Activated CD8-positive, alpha-beta memory T cell treated with anti-CD3 and anti-CD28 coated beads, Interleukin-2, amount 50 U/mL, for 4 hours (primary cell): ENCODE results near the gene PLEK.
"Not testable (repeated sequence)": the region's sequence is repeated elsewhere in the genome, so short reads cannot be mapped to it uniquely, and the experiment has no call there.

ENCODE experiments used
- DNase-seq: peaks from one replicate; pipeline ENCODE4 v3.0.0-alpha.2; 2020

PLEK gene

DNA sequence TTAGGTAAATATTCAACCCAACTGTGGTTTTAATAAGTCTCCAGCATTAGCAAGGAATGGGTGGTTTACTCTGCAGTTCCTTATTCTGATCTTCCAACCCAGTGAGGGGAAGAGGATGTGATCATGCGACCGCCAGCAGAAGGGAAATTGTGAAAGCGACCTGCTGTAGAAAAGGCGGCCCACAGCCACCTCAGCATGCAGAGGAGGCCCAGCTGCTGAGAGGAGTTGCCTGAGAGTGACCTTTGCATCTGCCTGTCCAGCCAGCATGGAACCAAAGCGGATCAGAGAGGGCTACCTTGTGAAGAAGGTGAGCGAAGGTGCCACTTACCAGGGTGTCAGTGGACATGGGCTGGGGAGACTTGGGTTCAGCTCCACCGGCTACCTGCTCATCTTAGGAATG, at the start of gene PLEK:
Gene PLEK (plus strand): TSS at position 196 of the 400 bp plus-strand sequence. CDS start 70 bp downstream, at position 266.
- DNase-seq = peak; percentile 36

DNA sequence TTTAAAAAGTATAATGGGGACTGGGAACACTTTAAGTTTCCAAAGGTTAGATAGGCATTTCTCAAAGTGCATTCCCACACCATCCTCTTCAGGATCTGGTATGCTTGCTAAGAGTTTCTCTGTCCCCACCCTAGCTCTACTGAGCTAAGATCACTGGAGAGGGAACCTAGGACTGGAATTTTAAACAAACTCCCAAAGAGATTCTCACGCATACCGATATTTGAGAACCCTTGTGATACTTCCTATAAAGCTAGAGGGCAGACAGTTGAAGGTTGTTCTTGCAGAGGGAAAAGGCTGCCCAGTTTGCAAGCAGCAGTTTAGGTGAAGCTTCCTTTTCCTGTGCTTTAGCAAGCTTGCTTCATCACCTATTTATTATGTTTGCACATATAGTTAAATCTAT, 49.0 kb upstream of the PLEK start:
- no peak for DNase-seq

- DNase-seq = no peak
Measured at GRCh38 chr2:68317971-68318913, 46.8 kb upstream of the PLEK start.

- no peak for DNase-seq
Measured at GRCh38 chr2:68318914-68319397, 46.1 kb upstream of the PLEK start.

DNA sequence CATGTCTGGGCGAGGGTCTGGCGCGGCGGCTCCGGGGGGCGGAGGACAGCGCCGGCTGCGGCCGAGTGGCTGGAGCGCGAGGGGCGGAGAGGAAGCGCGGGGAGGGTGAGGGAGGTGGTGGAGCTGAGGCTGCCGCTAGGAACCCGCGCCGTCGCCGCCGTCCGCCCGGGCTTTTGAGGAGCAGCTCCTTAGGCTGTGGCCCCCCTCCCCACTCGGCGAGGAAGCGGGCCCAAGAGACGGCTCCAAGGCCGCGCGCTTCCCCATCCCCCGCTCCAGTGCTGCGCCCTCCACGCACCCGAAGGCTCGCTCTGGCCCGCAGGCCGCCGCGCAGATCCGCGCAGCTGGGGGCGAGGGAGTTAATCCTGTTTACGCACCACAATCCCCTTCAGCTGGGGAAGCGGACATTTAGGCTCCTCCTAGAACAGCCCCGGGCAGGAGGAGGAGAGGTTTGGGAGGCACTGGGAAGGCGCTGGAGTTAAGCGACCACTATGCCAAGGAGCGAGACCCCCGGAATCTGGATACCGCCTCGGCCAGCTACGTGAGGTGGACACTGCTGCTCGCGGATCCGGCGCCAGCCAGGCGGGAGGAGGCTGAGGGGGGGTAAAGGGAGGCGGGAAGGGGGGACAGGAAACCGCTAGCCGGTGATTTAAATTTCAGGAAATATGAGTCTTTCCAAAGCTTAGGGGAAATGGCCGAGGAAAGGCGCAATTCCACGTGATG, 45.5 kb upstream of the PLEK start, which contains the start of gene CNRIP1:
Gene CNRIP1 (minus strand): TSS at position 552 of the 720 bp plus-strand sequence. CDS start 549 bp downstream, at position 3.
- no peak for DNase-seq

DNA sequence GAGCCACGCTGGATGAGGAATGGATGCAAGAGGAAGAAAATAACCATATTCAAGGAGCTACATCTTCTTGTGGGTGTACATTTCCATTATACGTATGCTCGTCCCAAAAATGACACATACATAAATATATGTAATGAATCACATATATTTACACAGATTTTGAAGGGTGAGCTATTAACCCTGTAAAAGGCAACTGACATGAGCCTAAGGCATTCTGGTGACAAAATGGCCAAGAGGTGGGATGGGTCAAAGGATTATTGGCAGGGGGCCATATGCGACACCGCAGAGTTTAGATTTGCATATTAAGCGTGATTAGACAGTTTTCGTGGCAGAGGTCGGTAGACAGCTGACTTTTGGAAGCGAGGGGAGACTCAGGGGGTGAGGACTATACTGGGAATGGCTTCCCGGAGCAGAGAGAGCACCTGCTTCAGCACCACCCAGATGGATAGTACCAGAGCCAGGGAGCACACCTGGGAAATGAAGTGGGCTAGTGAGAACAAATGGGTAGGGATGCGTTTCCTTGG, 44.9 kb upstream of the PLEK start:
- DNase-seq = no peak

GRCh38 chr2:68325056-68325455, 40.0 kb upstream of the PLEK start:
- no peak for DNase-seq

GRCh38 chr2:68328901-68329300, 36.2 kb upstream of the PLEK start:
- DNase-seq = no peak

- DNase-seq = no peak
Measured at GRCh38 chr2:68330691-68331090, 34.4 kb upstream of the PLEK start.

GRCh38 chr2:68333009-68333408, 32.1 kb upstream of the PLEK start:
- no peak for DNase-seq

DNA sequence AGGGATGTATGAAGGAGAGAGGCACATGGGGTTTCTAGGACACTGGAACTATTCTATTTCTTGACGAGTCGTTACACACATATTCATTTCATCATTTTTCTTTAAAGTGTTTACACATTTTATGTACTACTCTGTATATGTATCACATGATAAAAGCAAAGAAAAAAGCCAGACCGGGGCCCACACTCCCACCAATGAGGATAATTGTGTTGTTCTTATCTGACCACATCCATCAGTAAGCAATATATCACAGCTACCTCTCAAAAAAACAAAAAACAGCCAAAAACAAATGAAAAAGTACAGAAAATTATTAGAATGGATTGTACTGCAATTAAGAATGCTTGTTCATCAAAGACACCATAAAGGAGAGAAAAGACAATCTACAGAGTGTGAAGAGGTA, 31.2 kb upstream of the PLEK start:
- DNase-seq = no peak

DNA sequence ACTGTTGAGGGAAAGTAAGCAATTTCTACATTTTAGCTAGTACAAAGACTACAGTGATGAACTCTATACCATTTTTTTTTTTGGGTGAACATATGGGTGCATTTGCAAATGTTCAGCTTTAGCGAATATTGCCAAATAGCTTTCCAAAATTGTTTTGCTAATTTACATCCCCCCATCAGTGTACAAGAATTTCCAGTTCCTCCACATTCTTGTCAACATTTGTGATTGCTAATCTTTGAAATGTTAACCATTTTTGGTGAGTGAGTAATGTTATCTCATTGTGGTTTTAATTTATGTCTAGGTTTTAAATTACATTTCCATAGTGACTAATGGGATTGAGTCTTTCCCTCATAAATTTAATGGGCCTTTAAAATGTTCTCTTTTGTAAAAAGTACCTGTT, 28.9 kb upstream of the PLEK start:
- no peak for DNase-seq

GRCh38 chr2:68340226-68341061, 24.6 kb upstream of the PLEK start:
- DNase-seq = no peak

GRCh38 chr2:68341062-68341329, 24.1 kb upstream of the PLEK start:
- no peak for DNase-seq

DNA sequence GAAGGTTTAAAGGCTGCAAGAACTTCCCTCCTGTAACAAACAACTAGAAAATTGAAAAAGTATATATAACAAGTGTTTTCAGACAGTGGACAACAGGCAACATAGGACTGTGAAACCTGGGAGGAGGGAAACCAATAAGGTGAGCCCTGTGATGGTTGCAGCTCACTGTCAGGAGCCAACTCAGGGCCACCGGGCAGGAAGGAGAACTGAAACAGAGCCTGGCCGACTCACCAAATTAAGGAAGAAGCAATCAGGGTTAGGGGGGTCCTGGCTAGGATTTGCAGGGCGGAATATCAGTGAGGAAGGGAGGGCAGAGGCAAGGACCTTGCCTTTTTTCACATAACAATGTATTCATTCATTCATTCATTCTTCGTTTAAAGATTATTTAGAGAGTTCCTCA, 23.5 kb upstream of the PLEK start:
- DNase-seq = no peak

GRCh38 chr2:68342470-68342869, 22.6 kb upstream of the PLEK start:
- DNase-seq = no peak

DNA sequence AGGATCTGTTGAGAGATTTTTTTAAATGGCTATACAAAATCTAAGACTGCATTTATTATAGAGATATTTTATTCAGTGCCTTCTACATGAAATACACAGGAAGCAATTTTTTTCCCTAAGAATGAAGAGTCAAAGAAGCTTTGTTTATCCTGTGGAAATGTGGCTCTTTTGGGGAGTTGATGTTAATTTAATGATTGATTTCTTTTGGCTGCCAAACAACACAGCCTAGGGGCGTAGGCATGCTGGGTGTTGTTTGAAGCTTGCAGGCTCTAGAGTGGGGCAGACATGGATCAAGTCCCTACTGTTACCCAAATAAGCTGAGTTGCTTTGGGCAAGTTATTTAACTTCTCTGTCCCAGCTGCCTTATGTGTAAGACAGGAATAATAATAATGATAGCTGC, 21.1 kb upstream of the PLEK start:
- DNase-seq = no peak

DNA sequence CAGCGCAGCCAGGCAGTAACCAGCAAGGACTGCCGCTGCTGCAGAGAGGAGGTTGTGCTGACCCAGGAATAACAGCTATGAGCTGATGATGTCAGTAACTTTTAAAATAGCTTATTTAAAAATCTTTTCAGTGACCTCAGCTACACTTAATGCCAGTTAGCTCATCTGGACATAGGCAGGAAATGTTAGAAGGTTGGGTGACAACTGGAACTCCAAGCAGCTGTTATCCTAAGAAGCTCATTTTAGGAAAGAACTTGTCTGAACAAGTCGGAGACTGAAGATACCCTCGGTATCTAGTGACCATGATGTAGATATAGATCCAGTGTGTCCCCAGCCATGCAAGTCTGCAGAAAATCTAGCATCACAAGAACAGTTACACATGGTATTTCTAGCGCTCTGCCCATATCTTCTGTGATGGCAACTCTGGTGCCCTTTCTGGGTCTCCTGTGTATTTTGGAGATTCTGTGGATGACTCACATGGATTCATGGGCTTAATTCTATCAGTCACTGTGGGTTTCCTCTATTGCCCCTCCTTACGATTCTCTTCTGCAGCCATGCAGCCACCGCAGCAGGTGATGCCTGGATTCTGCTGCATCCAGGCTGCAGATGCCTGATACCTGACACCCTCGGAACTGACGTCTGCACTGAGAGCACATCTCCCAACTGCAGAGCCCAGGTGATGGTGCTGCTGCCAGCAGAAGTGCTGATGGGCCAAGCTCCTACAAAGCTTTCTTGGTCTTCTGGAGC, 19.8 kb upstream of the PLEK start:
- no peak for DNase-seq

DNA sequence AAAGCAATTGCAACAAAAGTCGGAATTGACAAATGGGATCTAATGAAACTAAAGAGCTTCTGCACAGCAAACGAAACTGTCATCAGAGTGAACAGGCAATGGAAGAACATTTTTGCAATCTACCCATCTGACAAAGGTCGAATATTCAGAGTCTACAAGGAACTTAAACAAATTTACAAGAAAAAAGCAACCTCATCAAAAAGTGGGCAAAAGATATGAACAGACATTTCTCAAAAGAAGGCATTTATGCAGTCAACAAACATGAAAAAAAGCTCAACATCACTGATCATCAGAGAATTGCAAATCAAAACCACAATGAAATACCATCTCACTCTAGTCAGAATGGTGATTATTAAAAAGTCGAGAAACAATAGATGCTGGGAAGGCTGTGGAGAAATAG, 16.0 kb upstream of the PLEK start:
- not testable (repeated sequence) for DNase-seq

GRCh38 chr2:68351997-68352396, 13.1 kb upstream of the PLEK start:
- DNase-seq = no peak

- no peak for DNase-seq
Measured at GRCh38 chr2:68352651-68353391, 12.3 kb upstream of the PLEK start.
